Suprapubic skin (tissue), 4 donors: ENCODE data around the gene CNTNAP1. TPM values are rescaled to one million over a fixed set of nuclear protein-coding genes. Genes with fewer than 3 reads are reported as not detected.

Source experiments
- DNase-seq, 2 donors: peaks; one replicate each; pipeline ENCODE4 v3.0.0-alpha.2; 2019; ENCODE audit warnings: low spot score in 2 of 2
- H3K27ac ChIP-seq: fragments of 200-600 bp; sonication (generic); one replicate; pipeline ENCODE4 v1.5.1; 2019
- H3K27me3 ChIP-seq: fragments of 200-600 bp; sonication (generic); one replicate; pipeline ENCODE4 v1.5.1; 2019
- H3K36me3 ChIP-seq: fragments of 200-600 bp; sonication (generic); one replicate; pipeline ENCODE4 v1.5.1; 2019
- H3K4me1 ChIP-seq: fragments of 200-600 bp; sonication (generic); one replicate; pipeline ENCODE4 v1.5.1; 2019
- H3K4me3 ChIP-seq: fragments of 200-600 bp; sonication (generic); one replicate; pipeline ENCODE4 v1.5.1; 2019; ENCODE audit warnings: mild to moderate bottlenecking
- H3K9me3 ChIP-seq: fragments of 200-600 bp; sonication (generic); one replicate; pipeline ENCODE4 v1.5.1; 2019
- CTCF ChIP-seq, 2 donors: fragments of 200-600 bp in 1 of 2; fragments of 450-650 bp in 1 of 2; sonication (generic) in 1 of 2; IDR thresholded peaks; one replicate each; pipeline ENCODE4 v1.5.1; 2016 to 2019; ENCODE audit warnings: antibody characterized with exemption in 2 of 2, mild to moderate bottlenecking in 1 of 2, moderate library complexity in 1 of 2
- EP300 ChIP-seq: sonication (generic); formaldehyde crosslinking; IDR thresholded peaks from one replicate; pipeline ENCODE4 v1.6.1; 2017; ENCODE audit warnings: antibody characterized with exemption
- POLR2A ChIP-seq, 2 donors: fragments of 450-650 bp; IDR thresholded peaks; one replicate each; pipeline ENCODE4 v1.6.1; 2017; ENCODE audit warnings: antibody characterized with exemption in 2 of 2, mild to moderate bottlenecking in 2 of 2, moderate library complexity in 2 of 2
- POLR2AphosphoS5 ChIP-seq, 3 donors: sonication (generic); formaldehyde crosslinking; IDR thresholded peaks; one replicate each; pipeline ENCODE4 v1.6.1; 2017; ENCODE audit warnings: antibody characterized with exemption in 3 of 3
- WGBS: methylation state at CpG from one replicate; pipeline ENCODE4 v1.1.5; 2018; 5-methylcytosine and 5-hydroxymethylcytosine counted together
- total RNA-seq, 4 donors: library from RNA; depleted of rRNA; stranded (reverse); fragments of >200 nt; gene quantifications; one replicate each; pipeline ENCODE4 v1.1.0, GENCODE V29; 2016

The CNTNAP1 gene
- total RNA-seq, 4 donors from 2014 or later: 0.79 to 3.3 (median 1.2) TPM

DNA sequence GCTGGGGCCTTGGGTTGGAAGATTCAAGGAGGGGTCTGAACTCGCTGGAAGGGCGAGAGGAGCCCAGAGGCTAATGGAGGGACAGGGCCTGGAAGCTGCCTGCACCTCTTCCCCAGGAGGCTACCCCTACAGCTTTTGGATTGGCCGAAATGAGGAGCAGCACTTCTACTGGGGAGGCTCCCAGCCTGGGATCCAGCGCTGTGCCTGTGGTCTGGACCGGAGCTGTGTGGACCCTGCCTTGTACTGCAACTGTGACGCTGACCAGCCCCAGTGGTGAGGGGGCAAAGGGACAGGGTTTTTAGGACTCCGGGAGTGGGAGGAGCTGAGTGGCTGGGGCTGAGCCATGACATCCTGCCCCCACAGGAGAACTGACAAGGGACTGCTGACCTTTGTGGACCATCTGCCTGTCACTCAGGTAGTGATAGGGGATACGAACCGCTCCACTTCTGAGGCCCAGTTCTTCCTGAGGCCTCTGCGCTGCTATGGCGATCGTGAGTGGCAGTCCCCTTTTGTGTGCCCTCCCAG is 8.8 kb downstream of the CNTNAP1 start:
- H3K4me3 ChIP-seq: no peak overlapping the region
- H3K27ac ChIP-seq: no peak overlapping the region
- H3K4me1 ChIP-seq: no peaks in the 10 kb centered on the region
- H3K36me3 ChIP-seq: peaks cover 38% of the 10 kb centered on the region
- H3K27me3 ChIP-seq: no peaks in the 10 kb centered on the region
- 84% methylated on average over 6 of the region's 12 CpGs for WGBS
- no peak for DNase-seq
- H3K9me3 ChIP-seq: no peaks in the 10 kb centered on the region
- no peak for TF ChIP-seq CTCF (IDR thresholded peaks at IDR 0.05)

DNA sequence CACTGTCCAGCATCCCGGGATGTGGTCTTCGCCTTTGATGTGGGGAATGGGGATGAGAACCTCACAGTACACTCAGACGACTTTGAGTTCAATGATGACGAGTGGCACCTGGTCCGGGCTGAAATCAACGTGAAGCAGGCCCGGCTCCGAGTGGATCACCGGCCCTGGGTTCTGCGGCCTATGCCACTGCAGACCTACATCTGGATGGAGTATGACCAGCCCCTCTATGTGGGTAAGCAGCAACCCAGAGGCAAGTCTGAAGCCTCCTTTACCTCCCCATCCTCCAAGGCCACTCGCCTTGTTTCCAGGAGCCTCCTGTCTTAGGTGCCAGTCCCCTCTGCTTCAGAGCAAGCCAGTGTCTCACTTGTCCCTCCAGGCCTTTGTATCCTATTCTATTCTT is 10.2 kb downstream of the CNTNAP1 start:
- TF ChIP-seq EP300 (no peak), POLR2AphosphoS5 (IDR thresholded peaks at IDR 0.05) (no peak), CTCF (IDR thresholded peaks at IDR 0.05) (no peak), POLR2A (IDR thresholded peaks at IDR 0.05) (no peak)
- Histone ChIP-seq H3K36me3 (peaks cover 38% of the 10 kb centered on the region), H3K4me3 (no peak overlapping the region), H3K27me3 (no peaks in the 10 kb centered on the region), H3K9me3 (no peaks in the 10 kb centered on the region), H3K4me1 (no peaks in the 10 kb centered on the region), H3K27ac (no peak overlapping the region)
- DNase-seq: no peak
- 93% methylated on average over 9 of the region's 11 CpGs for WGBS

DNA sequence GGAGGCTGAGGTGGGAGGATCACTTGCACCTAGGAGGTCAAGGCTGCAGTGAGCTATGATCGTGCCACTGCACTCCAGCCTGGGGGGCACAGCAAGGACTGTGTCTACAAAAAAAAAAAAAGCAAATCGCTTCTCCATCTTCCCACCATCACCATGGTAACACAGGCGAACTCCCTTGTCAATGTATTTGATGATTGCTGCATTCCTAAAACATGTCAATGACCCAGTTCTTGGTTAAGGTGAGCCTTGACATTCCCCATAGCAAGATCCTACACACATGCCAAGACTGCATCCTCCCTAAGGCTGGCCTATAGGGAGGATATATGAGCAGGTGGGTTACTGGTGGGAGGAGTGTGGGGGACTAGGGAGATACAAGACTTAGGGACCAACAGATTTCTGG is 12.2 kb downstream of the CNTNAP1 start:
- H3K9me3 ChIP-seq: no peaks in the 10 kb centered on the region
- WGBS: 88% methylated on average over 3 of the region's 3 CpGs
- no peaks in the 10 kb centered on the region for H3K4me1 ChIP-seq
- no peak overlapping the region for H3K4me3 ChIP-seq
- no peak for DNase-seq
- TF ChIP-seq CTCF (IDR thresholded peaks at IDR 0.05): no peak
- no peak for TF ChIP-seq EP300
- TF ChIP-seq POLR2A (IDR thresholded peaks at IDR 0.05): no peak
- TF ChIP-seq POLR2AphosphoS5 (IDR thresholded peaks at IDR 0.05): no peak
- no peaks in the 10 kb centered on the region for H3K27me3 ChIP-seq
- H3K27ac ChIP-seq: no peak overlapping the region
- peaks cover 33% of the 10 kb centered on the region for H3K36me3 ChIP-seq

- no peaks in the 10 kb centered on the region for H3K27me3 ChIP-seq
- WGBS: 92% methylated on average over 20 of the region's 20 CpGs
- no peak overlapping the region for H3K4me3 ChIP-seq
- no peaks in the 10 kb centered on the region for H3K4me1 ChIP-seq
- H3K36me3 ChIP-seq: peaks cover 41% of the 10 kb centered on the region
- H3K9me3 ChIP-seq: no peaks in the 10 kb centered on the region
- TF ChIP-seq CTCF (IDR thresholded peaks at IDR 0.05) (no peak), EP300 (no peak), POLR2A (IDR thresholded peaks at IDR 0.05) (no peak), POLR2AphosphoS5 (IDR thresholded peaks at IDR 0.05) (no peak)
- DNase-seq: no peak
- H3K27ac ChIP-seq: no peak overlapping the region
Measured at GRCh38 chr17:42695500-42695899, 13.2 kb downstream of the CNTNAP1 start.

DNA sequence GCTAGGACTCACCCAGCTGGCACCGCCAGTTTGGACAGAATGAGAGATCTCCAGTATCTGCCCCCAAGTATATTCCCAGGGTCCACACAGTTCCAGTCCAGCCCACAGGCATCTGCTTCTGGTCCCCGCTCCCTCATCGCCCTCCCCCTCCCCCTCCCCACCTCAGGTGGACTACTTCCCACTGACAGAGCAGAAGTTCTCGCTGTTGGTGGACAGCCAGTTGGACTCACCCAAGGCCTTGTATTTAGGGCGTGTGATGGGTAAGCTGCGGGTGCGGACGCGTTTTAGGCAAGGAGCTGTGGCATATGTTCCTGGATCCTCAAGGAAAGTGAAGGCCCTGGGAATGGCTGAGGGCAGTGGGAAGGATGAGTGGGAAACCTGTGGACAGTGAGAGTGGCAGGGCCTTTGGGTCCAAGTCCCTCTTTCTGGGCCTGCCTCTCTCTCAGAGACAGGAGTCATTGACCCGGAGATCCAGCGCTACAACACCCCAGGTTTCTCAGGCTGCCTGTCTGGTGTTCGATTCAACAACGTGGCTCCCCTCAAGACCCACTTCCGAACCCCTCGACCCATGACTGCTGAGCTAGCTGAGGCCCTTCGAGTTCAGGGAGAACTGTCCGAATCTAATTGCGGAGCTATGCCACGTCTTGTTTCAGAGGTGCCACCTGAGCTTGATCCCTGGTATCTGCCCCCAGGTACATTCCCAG is 14.9 kb downstream of the CNTNAP1 start:
- H3K9me3 ChIP-seq: no peaks in the 10 kb centered on the region
- H3K27me3 ChIP-seq: no peaks in the 10 kb centered on the region
- H3K27ac ChIP-seq: no peak overlapping the region
- TF ChIP-seq CTCF (IDR thresholded peaks at IDR 0.05) (no peak), EP300 (no peak), POLR2AphosphoS5 (IDR thresholded peaks at IDR 0.05) (no peak), POLR2A (IDR thresholded peaks at IDR 0.05) (no peak)
- H3K4me3 ChIP-seq: no peak overlapping the region
- 87% methylated on average over 18 of the region's 19 CpGs for WGBS
- peak in 1 of 2 donors; percentile 45 for DNase-seq
- H3K36me3 ChIP-seq: peaks cover 56% of the 10 kb centered on the region
- no peaks in the 10 kb centered on the region for H3K4me1 ChIP-seq
